Loucy (cell line): ENCODE data around the gene SFSWAP.

Experiments
- H2AFZ ChIP-seq: fragments of 200-600 bp; sonication (generic); 2 replicates; pipeline ENCODE4 v1.6.0; 2016; ENCODE audit warnings: antibody characterized with exemption, mild to moderate bottlenecking, low read length, moderate library complexity
- H3F3A ChIP-seq: fragments of 200-600 bp; 2 replicates; pipeline ENCODE4 v1.6.0; 2016; ENCODE audit warnings: antibody characterized with exemption, low read depth, mild to moderate bottlenecking
- H3K27me3 ChIP-seq: fragments of 200-600 bp; sonication (generic); 2 replicates; pipeline ENCODE4 v1.6.1; 2014; ENCODE audit warnings: low read length, mild to moderate bottlenecking; ENCODE audit not compliant: insufficient read depth, poor library complexity, severe bottlenecking
- H3K36me3 ChIP-seq: fragments of 200-600 bp; sonication (generic); 2 replicates; pipeline ENCODE4 v1.6.1; 2016; ENCODE audit warnings: low read length; ENCODE audit not compliant: insufficient read depth
- H3K4me1 ChIP-seq: fragments of 200-600 bp; sonication (generic); 2 replicates; pipeline ENCODE4 v1.5.1; 2014; ENCODE audit warnings: low read length, mild to moderate bottlenecking; ENCODE audit not compliant: insufficient read depth, poor library complexity, severe bottlenecking
- H3K4me2 ChIP-seq: fragments of 200-600 bp; sonication (generic); 2 replicates; pipeline ENCODE4 v1.6.0; 2014; ENCODE audit warnings: antibody characterized with exemption, low read length, low read depth, mild to moderate bottlenecking; ENCODE audit not compliant: poor library complexity, severe bottlenecking
- H3K4me3 ChIP-seq: fragments of 200-600 bp; sonication (generic); 2 replicates; pipeline ENCODE4 v1.5.1; 2014; ENCODE audit warnings: low read length, mild to moderate bottlenecking, mixed read lengths; ENCODE audit not compliant: poor library complexity, severe bottlenecking
- H3K79me2 ChIP-seq: fragments of 200-600 bp; sonication (generic); 2 replicates; pipeline ENCODE4 v1.6.1; 2014; ENCODE audit warnings: low read length; ENCODE audit not compliant: insufficient read depth
- H3K9ac ChIP-seq: fragments of 200-600 bp; sonication (generic); 2 replicates; pipeline ENCODE4 v1.6.0; 2014; ENCODE audit warnings: mild to moderate bottlenecking, low read depth, low read length, moderate library complexity; ENCODE audit not compliant: poor library complexity, severe bottlenecking
- H3K9me2 ChIP-seq: fragments of 200-600 bp; sonication (generic); replicated peaks from 2 replicates; pipeline ENCODE4 v1.6.1; 2016; ENCODE audit warnings: low read depth, low read length, mixed read lengths
- H3K9me3 ChIP-seq: fragments of 200-600 bp; sonication (generic); 2 replicates; pipeline ENCODE4 v1.6.1; 2014; ENCODE audit warnings: mild to moderate bottlenecking, antibody characterized with exemption, low read length, low read depth; ENCODE audit not compliant: insufficient read depth
- H4K20me1 ChIP-seq: fragments of 200-600 bp; sonication (generic); 2 replicates; pipeline ENCODE4 v1.6.0; 2014; ENCODE audit warnings: antibody characterized with exemption, low read length, mild to moderate bottlenecking; ENCODE audit not compliant: insufficient read depth, poor library complexity, severe bottlenecking
- CTCF ChIP-seq: fragments of 200-600 bp; sonication (generic); conservative IDR thresholded peaks from 2 replicates; pipeline ENCODE4 v1.5.1; 2014; ENCODE audit warnings: mild to moderate bottlenecking, antibody characterized with exemption, low read length
- EZH2phosphoT487 ChIP-seq: fragments of 200-600 bp; IDR thresholded peaks from 2 replicates; pipeline ENCODE4 v1.6.1; 2018; ENCODE audit warnings: antibody characterized with exemption, mild to moderate bottlenecking, moderate library complexity, borderline replicate concordance

SFSWAP gene

GRCh38 chr12:131672941-131673887 lies 37.7 kb upstream of the SFSWAP start:
- no peaks in the 10 kb centered on the region for H3K9me2 ChIP-seq
- no peak overlapping the region for H3K4me3 ChIP-seq
- H3K4me1 ChIP-seq = no peaks in the 10 kb centered on the region
- H2AFZ ChIP-seq = no peak overlapping the region
- H3K9me3 ChIP-seq = no peaks in the 10 kb centered on the region
- no peak overlapping the region for H3K4me2 ChIP-seq
- H3K9ac ChIP-seq = no peak overlapping the region
- H3K79me2 ChIP-seq = no peaks in the 10 kb centered on the region
- peaks cover 4% of the 10 kb centered on the region for H3K27me3 ChIP-seq
- no peak for TF ChIP-seq EZH2phosphoT487
- TF ChIP-seq CTCF = no peak
- H4K20me1 ChIP-seq = no peaks in the 10 kb centered on the region
- H3F3A ChIP-seq = no peaks in the 10 kb centered on the region
- no peaks in the 10 kb centered on the region for H3K36me3 ChIP-seq

GRCh38 chr12:131673888-131674257 lies 37.0 kb upstream of the SFSWAP start:
- Histone ChIP-seq H3K9me3 (no peaks in the 10 kb centered on the region), H3K9ac (no peak overlapping the region), H3K4me1 (no peaks in the 10 kb centered on the region), H3K4me2 (no peak overlapping the region), H3K36me3 (no peaks in the 10 kb centered on the region), H3K9me2 (no peaks in the 10 kb centered on the region), H2AFZ (no peak overlapping the region), H4K20me1 (no peaks in the 10 kb centered on the region), H3K27me3 (peaks cover 4% of the 10 kb centered on the region), H3K4me3 (no peak overlapping the region), H3F3A (no peaks in the 10 kb centered on the region), H3K79me2 (no peaks in the 10 kb centered on the region)
- TF ChIP-seq CTCF = no peak
- TF ChIP-seq EZH2phosphoT487 = no peak

- Histone ChIP-seq H3K36me3 (no peaks in the 10 kb centered on the region), H3K9me3 (no peaks in the 10 kb centered on the region), H3K79me2 (no peaks in the 10 kb centered on the region), H3K4me2 (no peak overlapping the region), H3K27me3 (peaks cover 3% of the 10 kb centered on the region), H2AFZ (no peak overlapping the region), H3K4me3 (no peak overlapping the region), H4K20me1 (no peaks in the 10 kb centered on the region), H3K9me2 (no peaks in the 10 kb centered on the region), H3K4me1 (no peaks in the 10 kb centered on the region), H3K9ac (no peak overlapping the region), H3F3A (no peaks in the 10 kb centered on the region)
- TF ChIP-seq CTCF (no peak), EZH2phosphoT487 (no peak)
Observed at GRCh38 chr12:131674373-131674772, 36.5 kb upstream of the SFSWAP start.
